Measurements from ENCODE around the gene MILR1. TPM values are rescaled to one million over a fixed set of nuclear protein-coding genes. Genes with fewer than 3 reads are reported as not detected.
"Not testable (repeated sequence)": the region's sequence is repeated elsewhere in the genome, so short reads cannot be mapped to it uniquely, and the experiment has no call there.

The MILR1 gene
- total and polyA plus RNA-seq, 10 donors: 15.6 to 55.0 (median 27.6) TPM

- TF ChIP-seq, protein P1, sequence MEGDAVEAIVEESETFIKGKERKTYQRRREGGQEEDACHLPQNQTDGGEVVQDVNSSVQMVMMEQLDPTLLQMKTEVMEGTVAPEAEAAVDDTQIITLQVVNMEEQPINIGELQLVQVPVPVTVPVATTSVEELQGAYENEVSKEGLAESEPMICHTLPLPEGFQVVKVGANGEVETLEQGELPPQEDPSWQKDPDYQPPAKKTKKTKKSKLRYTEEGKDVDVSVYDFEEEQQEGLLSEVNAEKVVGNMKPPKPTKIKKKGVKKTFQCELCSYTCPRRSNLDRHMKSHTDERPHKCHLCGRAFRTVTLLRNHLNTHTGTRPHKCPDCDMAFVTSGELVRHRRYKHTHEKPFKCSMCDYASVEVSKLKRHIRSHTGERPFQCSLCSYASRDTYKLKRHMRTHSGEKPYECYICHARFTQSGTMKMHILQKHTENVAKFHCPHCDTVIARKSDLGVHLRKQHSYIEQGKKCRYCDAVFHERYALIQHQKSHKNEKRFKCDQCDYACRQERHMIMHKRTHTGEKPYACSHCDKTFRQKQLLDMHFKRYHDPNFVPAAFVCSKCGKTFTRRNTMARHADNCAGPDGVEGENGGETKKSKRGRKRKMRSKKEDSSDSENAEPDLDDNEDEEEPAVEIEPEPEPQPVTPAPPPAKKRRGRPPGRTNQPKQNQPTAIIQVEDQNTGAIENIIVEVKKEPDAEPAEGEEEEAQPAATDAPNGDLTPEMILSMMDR (IDR thresholded peaks at IDR 0.05 in 8 of 11, conservative IDR thresholded peaks at IDR 0.05 in 3 of 11): no peak
- TF ChIP-seq POLR2A (IDR thresholded peaks at IDR 0.05) (no peak), POLR2AphosphoS5 (IDR thresholded peaks at IDR 0.05) (no peak)
- Histone ChIP-seq H3K36me3 (peaks cover 0 to 46% (median 0%) of the 10 kb centered on the region in 6 donors), H3K4me1 (peaks cover 8 to 54% (median 31%) of the 10 kb centered on the region in 6 donors), H3K27ac (no peak overlapping the region), H3K27me3 (replicated peaks in 1 of 7) (no peaks in the 10 kb centered on the region), H3K9me3 (no peaks in the 10 kb centered on the region), H3K4me3 (no peak overlapping the region)
- intact Hi-C loops (cut with DNase I; ENCODE audit: low total_unique reads): no loop called here
- DNase-seq: no peak
- WGBS, 5 donors: 90 to 96% (median 94%) methylated on average over 7 to 8 of the region's 8 CpGs
Measured at GRCh38 chr17:64458756-64459155, 9.8 kb downstream of the MILR1 start.

- DNase-seq: no peak
- intact Hi-C loops (cut with DNase I; ENCODE audit: low total_unique reads): no loop called here
- Histone ChIP-seq H3K4me1 (peaks cover 8 to 51% (median 31%) of the 10 kb centered on the region in 6 donors), H3K27me3 (replicated peaks in 1 of 7) (no peaks in the 10 kb centered on the region), H3K4me3 (no peak overlapping the region), H3K9me3 (no peaks in the 10 kb centered on the region), H3K27ac (no peak overlapping the region), H3K36me3 (peaks cover 0 to 40% (median 0%) of the 10 kb centered on the region in 6 donors)
- TF ChIP-seq POLR2A (IDR thresholded peaks at IDR 0.05) (no peak), POLR2AphosphoS5 (IDR thresholded peaks at IDR 0.05) (no peak)
- TF ChIP-seq, protein P1 (IDR thresholded peaks at IDR 0.05 in 8 of 11, conservative IDR thresholded peaks at IDR 0.05 in 3 of 11): no peak
- 86 to 94% (median 89%) methylated on average over 6 of the region's 6 CpGs for WGBS, 5 donors
Measured at GRCh38 chr17:64459284-64459747, 10.4 kb downstream of the MILR1 start.

GRCh38 chr17:64459818-64460217, 10.9 kb downstream of the MILR1 start:
- H3K9me3 ChIP-seq; H3K27me3 ChIP-seq (replicated peaks in 1 of 7); H3K4me3 ChIP-seq; DNase-seq; intact Hi-C loops (cut with DNase I; ENCODE audit: low total_unique reads); H3K27ac ChIP-seq: not testable (repeated sequence)
- Histone ChIP-seq H3K4me1 (peaks cover 8 to 46% (median 31%) of the 10 kb centered on the region in 6 donors), H3K36me3 (peaks cover 0 to 38% (median 0%) of the 10 kb centered on the region in 6 donors)
- 95 to 99% (median 97%) methylated on average over 7 of the region's 7 CpGs for WGBS, 5 donors

DNA sequence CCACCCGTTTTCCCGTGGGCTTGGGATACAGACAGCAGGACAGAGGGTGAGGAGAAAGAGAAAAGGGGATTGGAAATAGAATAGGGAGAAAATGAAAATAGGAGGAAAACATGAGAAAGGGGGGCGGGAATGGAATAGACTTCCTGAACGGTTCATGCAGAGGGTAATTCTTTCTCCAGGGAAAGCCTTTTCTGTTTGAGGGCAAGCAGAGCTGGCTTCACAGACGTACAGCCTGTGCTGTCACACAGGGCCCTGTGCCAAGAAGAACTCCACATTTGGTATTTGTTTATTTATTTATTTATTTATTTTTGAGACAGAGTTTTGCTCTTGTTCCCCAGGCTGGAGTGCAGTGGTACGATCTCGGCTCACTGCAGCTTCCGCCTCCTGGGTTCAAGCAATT, 12.0 kb downstream of the MILR1 start:
- WGBS, 5 donors: 81 to 91% (median 87%) methylated on average over 8 of the region's 8 CpGs
- Histone ChIP-seq H3K27me3 (replicated peaks in 1 of 7) (no peaks in the 10 kb centered on the region), H3K36me3 (peaks cover 0 to 44% (median 0%) of the 10 kb centered on the region in 6 donors), H3K9me3 (no peaks in the 10 kb centered on the region), H3K27ac (no peak overlapping the region), H3K4me1 (peaks cover 6 to 35% (median 20%) of the 10 kb centered on the region in 6 donors), H3K4me3 (no peak overlapping the region)
- intact Hi-C loops (cut with DNase I; ENCODE audit: low total_unique reads): no loop called here
- DNase-seq: no peak
- TF ChIP-seq, protein P1 (IDR thresholded peaks at IDR 0.05 in 8 of 11, conservative IDR thresholded peaks at IDR 0.05 in 3 of 11): no peak
- no peak for TF ChIP-seq POLR2A (IDR thresholded peaks at IDR 0.05)
- no peak for TF ChIP-seq POLR2AphosphoS5 (IDR thresholded peaks at IDR 0.05)
